ENCODE data around the gene CD69.

Gene CD69

DNA sequence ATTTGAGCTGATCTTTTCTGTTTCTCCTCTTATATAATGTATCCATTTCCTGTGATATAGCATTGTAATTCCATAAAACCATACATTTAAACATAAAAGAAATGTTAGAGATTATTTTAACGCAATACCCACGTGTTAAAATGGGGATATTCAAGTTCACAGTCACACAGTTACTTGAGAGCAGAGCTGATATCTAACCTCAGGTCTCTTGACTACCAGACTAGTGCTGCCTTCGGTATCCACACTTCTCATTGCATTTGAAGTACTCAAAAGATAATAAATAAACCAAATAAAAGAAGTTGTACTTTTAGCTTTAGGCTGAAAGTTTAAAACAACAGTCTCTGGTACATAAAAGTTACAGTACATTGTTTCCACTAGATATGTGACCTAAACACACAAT, 30.7 kb downstream of the CD69 start:
- no peak overlapping the region for H3K4me3 ChIP-seq (replicated peaks; ENCODE audit: low read depth, low read length)
- DNase-seq (ENCODE audit: extremely low read depth, low read depth) = no peak
- TF ChIP-seq, protein P1, sequence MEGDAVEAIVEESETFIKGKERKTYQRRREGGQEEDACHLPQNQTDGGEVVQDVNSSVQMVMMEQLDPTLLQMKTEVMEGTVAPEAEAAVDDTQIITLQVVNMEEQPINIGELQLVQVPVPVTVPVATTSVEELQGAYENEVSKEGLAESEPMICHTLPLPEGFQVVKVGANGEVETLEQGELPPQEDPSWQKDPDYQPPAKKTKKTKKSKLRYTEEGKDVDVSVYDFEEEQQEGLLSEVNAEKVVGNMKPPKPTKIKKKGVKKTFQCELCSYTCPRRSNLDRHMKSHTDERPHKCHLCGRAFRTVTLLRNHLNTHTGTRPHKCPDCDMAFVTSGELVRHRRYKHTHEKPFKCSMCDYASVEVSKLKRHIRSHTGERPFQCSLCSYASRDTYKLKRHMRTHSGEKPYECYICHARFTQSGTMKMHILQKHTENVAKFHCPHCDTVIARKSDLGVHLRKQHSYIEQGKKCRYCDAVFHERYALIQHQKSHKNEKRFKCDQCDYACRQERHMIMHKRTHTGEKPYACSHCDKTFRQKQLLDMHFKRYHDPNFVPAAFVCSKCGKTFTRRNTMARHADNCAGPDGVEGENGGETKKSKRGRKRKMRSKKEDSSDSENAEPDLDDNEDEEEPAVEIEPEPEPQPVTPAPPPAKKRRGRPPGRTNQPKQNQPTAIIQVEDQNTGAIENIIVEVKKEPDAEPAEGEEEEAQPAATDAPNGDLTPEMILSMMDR (IDR thresholded peaks at IDR 0.05; ENCODE audit: low read depth, low read length, missing control alignments) = no peak

DNA sequence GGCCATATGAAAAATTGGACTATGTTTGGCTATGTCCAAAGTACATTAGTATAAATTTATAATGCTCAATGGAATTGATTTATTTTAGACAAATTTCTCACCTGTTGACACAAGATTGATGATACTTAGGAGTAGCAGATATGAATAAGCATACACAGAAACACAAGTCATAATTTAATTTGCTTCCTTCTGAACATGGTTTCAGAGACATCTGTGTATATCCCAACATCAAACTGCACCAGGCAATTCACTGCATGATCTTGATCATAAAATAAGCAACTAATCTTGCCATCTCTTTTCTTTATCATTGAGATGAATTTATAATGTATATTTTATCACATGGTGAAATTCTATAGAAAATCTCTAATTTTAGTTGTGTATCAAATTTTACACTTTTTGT, 31.6 kb downstream of the CD69 start:
- H3K4me3 ChIP-seq (replicated peaks; ENCODE audit: low read depth, low read length) = no peak overlapping the region
- DNase-seq (ENCODE audit: extremely low read depth, low read depth) = no peak
- TF ChIP-seq, protein P1 (IDR thresholded peaks at IDR 0.05; ENCODE audit: low read depth, low read length, missing control alignments) = no peak

DNA sequence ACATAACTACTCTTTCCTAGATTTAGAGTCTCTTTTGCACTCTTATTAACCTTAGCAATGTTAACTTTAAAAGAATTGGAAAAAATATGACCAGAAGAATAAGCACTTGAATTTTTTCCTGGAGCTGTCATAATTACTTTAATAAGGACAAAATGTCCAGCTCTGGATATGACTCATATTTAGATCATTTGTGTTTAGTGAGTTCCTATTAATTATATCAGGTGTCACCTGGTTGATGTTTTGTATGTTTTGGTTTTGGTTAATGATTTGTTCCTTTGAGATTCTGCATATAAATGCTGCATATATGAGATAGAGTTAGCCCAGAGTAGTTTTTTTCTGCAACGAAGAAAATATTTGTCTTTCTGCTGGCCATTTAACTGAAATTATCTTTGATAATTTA, 32.9 kb downstream of the CD69 start:
- DNase-seq (ENCODE audit: extremely low read depth, low read depth) = no peak
- TF ChIP-seq, protein P1 (IDR thresholded peaks at IDR 0.05; ENCODE audit: low read depth, low read length, missing control alignments) = no peak
- no peak overlapping the region for H3K4me3 ChIP-seq (replicated peaks; ENCODE audit: low read depth, low read length)

DNA sequence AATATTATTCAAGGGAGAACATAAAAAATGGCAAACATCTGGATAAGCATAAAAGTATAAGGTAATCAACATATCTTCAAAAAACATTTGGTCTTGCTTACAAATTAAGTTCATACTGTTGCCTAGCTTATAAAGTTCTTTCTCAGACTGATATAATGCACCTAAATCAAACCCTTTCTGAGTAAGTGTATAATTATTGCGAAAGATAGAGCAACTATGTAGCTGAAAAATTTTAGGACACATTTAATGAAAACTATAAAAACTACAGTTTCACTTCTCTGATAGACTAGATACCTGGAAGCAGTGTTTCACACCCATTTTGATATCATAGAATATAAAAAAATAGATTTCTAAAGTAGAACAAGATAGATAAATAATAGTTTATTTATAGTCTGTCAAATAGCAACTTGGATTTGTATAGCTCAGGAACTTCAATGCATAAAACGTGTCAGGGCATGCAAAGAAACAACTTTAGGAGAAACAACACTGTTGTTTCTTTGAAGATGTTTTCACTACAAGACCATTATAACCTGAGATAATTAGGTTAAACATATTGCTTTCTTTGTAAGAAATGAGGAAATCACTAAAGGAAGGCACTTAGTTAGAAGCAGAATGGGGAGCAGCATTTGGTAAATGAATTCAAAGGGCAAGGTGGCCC, 35.4 kb downstream of the CD69 start:
- TF ChIP-seq, protein P1 (IDR thresholded peaks at IDR 0.05; ENCODE audit: low read depth, low read length, missing control alignments) = no peak
- no peak overlapping the region for H3K4me3 ChIP-seq (replicated peaks; ENCODE audit: low read depth, low read length)
- DNase-seq (ENCODE audit: extremely low read depth, low read depth) = no peak

DNA sequence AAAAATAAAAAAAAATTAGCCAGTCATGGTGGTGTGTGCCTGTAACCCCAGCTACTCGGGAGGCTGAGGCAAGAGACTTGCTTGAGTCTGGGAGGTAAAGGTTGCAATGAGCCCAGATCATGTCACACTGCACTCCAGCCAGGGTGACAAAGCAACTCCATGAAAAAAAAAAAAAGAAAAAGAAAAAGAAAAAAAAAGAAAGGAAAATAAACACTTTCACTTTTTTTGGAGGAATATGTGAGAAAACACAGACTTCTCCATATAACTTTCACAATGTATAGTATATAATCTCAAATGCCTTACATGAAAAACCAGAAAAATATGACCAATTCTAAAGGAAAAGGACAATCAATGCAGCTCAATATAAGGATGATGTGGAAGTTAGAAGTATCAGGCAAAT, 36.7 kb downstream of the CD69 start:
- TF ChIP-seq, protein P1 (IDR thresholded peaks at IDR 0.05; ENCODE audit: low read depth, low read length, missing control alignments) = no peak
- DNase-seq (ENCODE audit: extremely low read depth, low read depth) = no peak
- no peak overlapping the region for H3K4me3 ChIP-seq (replicated peaks; ENCODE audit: low read depth, low read length)

DNA sequence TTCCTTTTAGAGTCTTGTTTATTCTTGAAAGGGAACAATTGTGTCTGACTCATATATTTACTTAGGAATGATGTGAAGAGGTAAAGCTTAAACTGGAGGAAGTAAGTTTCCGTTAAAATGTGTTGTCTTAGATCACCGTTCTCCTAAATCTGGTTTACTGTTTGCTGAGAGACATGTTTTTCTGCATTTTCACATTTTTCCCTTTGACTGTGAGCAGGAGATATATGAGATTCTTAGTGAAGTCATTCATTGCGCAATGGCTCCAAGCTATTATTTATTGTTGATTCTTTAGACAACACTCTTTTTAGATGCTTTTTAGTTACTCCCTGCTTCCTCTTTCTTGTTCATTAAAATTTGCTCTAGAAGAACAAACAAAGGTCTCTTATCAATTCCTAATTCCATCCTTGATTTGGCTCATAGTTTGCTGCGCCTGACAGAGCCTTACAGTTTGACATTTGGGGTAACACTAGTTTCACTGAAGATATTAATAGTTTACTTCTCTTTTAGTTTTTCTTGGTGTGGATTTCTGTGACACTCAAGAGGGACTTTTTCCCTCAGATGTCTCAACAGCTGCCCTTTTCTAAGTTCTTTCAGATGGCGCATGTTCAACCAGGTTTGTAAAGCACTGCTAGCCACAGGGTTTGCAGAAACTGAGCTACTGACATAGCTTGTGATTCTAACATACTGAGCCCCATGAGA, 39.2 kb downstream of the CD69 start:
- TF ChIP-seq, protein P1 (IDR thresholded peaks at IDR 0.05; ENCODE audit: low read depth, low read length, missing control alignments) = no peak
- DNase-seq (ENCODE audit: extremely low read depth, low read depth) = peak; percentile 4
- no peak overlapping the region for H3K4me3 ChIP-seq (replicated peaks; ENCODE audit: low read depth, low read length)

Data from HFF-Myc (cell line).